ENCODE data around the gene UTRN. TPM values are rescaled to one million over a fixed set of nuclear protein-coding genes. Genes with fewer than 3 reads are reported as not detected.

Gene UTRN
- total and polyA plus RNA-seq, 2 donors = 43.7 to 256 TPM

DNA sequence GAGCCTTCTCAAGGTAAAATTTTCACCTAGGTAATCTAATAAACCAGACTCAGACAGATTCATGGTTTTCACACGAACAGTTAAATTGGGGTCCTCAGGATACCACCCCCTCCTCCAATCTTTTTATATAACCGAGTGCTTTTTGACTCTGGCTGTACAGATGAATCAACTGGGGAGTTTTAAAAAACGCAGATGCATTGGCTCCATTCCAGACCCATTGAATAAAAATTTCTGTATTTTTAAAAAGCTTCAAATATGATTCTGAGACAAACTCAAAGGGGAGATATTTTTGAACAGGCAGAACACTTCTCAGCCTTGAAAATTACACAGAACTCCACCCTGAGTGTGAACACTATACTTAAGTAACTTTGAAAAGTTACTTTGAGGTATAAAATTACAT is 7.2 kb downstream of the UTRN start:
- Histone ChIP-seq H3K4me3 (ENCODE audit: low read depth, low read length) (no peak overlapping the region), H3K36me3 (ENCODE audit: insufficient read depth) (no peaks in the 10 kb centered on the region), H3K27ac (ENCODE audit: low read depth) (no peak overlapping the region), H3K4me1 (ENCODE audit: insufficient read depth) (no peaks in the 10 kb centered on the region)
- 72% methylated on average over 3 of the region's 3 CpGs for WGBS
- no peak for DNase-seq (ENCODE audit: extremely low spot score)

DNA sequence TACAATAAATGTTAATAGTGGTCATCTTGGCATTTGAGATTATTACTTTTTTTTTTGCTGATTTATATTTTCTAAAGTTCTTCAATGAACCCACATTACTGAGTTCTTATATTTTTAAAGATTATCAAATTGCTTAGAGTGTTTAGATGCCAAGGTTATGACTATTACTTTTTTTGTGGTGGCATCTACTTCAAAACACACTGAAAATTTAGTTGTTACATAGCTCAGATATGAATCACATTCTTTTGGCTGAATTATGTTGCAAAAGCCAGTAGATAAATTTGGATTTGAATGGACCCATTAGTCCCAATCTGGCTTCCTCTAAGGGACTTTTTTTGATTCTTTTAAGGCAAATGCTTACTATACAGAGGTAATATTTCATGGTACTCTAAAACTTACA is 8.9 kb downstream of the UTRN start:
- H3K36me3 ChIP-seq (ENCODE audit: insufficient read depth) = no peaks in the 10 kb centered on the region
- DNase-seq (ENCODE audit: extremely low spot score) = no peak
- H3K4me1 ChIP-seq (ENCODE audit: insufficient read depth) = no peaks in the 10 kb centered on the region
- H3K27ac ChIP-seq (ENCODE audit: low read depth) = no peak overlapping the region
- no peak overlapping the region for H3K4me3 ChIP-seq (ENCODE audit: low read depth, low read length)

DNA sequence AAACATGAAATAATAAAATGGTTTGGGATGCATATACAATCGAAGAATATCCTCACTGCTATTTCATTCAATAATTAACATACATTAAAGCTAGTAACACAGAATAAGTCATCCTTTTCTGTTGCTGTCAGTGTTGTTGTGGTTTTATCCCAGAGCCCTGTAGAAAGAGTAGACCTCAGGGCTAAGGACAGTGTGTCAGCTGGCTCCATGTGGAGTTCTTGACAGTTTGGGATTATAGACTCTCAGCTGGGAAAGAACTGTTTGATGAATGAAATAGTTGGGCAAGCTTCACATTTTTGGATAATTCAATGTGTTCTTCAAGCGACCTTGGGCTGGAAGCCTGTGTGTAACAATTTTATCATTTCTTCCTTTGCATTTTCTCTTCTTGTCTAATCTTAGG is 10.1 kb downstream of the UTRN start:
- Histone ChIP-seq H3K4me1 (ENCODE audit: insufficient read depth) (no peaks in the 10 kb centered on the region), H3K36me3 (ENCODE audit: insufficient read depth) (no peaks in the 10 kb centered on the region), H3K27ac (ENCODE audit: low read depth) (no peak overlapping the region), H3K4me3 (ENCODE audit: low read depth, low read length) (no peak overlapping the region)
- DNase-seq (ENCODE audit: extremely low spot score) = no peak
- 97% methylated on average over 2 of the region's 2 CpGs for WGBS

DNA sequence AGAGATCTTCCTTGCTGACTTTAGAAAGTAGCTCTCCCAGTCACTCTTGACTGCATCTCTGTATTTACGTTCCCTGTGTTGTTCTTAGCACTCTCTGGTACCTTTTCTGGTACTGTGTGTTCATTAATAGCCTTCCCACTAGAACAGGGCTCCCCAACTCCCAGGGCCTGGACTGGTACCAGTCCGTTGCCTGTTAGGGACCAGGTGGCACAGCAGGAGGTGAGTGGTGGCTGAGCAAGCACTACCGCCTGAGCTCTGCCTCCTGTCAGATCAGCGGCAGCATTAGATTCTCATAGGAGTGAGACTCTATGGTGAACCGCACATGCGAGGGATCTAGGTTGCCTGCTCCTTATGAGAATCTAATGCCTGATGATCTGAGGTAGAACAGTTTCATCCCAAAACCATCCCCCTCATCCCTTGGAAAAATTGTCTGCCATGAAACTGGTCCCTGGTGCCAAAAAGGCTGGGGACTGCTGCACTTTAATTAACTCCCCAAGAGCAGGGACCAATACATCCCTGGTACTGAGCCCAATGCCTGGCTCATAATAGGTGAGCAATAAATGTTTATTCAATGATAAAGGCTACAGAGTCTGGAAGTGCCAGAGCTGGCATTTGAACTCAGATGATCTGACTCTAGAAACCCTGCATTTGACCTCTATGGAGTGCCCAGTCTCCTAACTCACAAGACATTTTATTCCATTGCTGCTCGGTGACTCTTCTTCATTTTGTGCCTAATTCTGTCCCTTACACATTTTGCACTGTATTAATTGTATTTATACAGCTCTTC is 11.0 kb downstream of the UTRN start:
- Histone ChIP-seq H3K36me3 (ENCODE audit: insufficient read depth) (no peaks in the 10 kb centered on the region), H3K27ac (ENCODE audit: low read depth) (no peak overlapping the region), H3K4me3 (ENCODE audit: low read depth, low read length) (no peak overlapping the region), H3K4me1 (ENCODE audit: insufficient read depth) (no peaks in the 10 kb centered on the region)
- WGBS = 98% methylated on average over 7 of the region's 7 CpGs
- DNase-seq (ENCODE audit: extremely low spot score) = no peak

DNA sequence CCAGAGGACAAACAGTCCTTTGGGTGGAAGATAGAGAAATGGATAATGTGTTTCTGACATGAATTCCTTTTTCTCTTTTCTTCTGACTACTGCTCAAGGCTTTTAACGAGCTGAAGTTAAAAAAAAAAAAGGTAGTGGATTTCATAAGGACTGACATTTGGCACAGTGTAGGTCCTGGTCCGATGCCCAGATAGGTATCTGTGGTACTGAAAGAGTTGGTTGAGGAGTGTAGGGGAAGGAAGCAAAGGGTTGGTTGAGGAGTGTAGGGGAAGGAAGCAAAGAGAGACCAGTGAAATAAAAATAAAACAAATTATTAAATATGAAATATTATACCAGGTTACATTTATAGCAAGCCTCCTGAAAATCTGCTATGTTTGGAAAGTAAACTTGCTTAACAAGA is 11.8 kb downstream of the UTRN start:
- no peak for DNase-seq (ENCODE audit: extremely low spot score)
- 21% methylated on average over 2 of the region's 2 CpGs for WGBS
- no peak overlapping the region for H3K4me3 ChIP-seq (ENCODE audit: low read depth, low read length)
- H3K27ac ChIP-seq (ENCODE audit: low read depth) = peak overlapping the region; percentile 70
- no peaks in the 10 kb centered on the region for H3K4me1 ChIP-seq (ENCODE audit: insufficient read depth)
- H3K36me3 ChIP-seq (ENCODE audit: insufficient read depth) = no peaks in the 10 kb centered on the region

DNA sequence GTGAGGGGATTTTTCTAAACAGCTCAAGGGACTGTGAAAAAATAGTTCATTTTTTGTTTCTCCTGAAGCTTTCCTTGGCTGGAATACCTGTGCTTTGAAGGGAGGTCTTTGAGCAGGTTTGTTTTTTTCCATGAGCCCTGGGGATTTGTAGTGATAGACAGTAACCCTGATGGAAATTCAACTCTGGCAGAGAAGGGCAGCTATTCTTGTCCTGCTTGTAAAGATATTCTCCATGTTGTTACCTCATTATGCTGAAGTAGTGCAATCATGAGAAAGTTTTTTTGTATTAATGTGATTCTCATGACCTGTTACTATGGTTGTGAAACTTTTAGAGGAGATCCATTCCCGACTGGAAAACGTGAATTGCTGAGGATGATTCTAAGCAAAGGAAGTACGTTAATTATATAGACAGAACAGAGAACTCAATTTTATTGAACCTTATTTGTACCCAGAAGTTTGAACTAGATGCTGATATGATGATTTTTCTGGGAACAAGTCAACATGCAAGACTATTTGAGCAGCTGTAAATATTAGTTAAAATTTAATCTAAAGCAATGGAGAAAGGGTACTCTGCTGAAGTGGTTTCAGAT is 12.5 kb downstream of the UTRN start:
- peak overlapping the region; percentile 59 for H3K27ac ChIP-seq (ENCODE audit: low read depth)
- no peak for DNase-seq (ENCODE audit: extremely low spot score)
- no peaks in the 10 kb centered on the region for H3K4me1 ChIP-seq (ENCODE audit: insufficient read depth)
- no peak overlapping the region for H3K4me3 ChIP-seq (ENCODE audit: low read depth, low read length)
- 42% methylated on average over 3 of the region's 3 CpGs for WGBS
- no peaks in the 10 kb centered on the region for H3K36me3 ChIP-seq (ENCODE audit: insufficient read depth)

DNA sequence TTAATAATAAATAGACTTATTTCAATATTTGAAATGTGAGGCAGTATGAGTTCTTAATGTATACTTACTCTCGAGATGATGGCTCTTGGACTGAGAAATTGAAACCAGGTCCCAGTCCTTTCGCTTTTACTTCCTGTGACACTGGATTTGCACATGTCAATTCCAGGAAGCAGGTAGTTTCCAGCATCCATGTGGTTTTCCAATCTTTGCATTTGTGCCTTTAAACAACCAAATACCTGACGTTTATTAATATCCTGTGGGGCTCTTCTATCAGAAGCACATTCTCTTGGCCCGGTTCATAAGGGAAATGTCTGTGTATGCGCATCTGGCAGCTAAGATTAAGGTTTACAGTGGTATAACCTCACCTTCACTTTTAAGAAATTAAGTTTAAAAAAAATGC is 13.1 kb downstream of the UTRN start:
- Histone ChIP-seq H3K4me3 (ENCODE audit: low read depth, low read length) (no peak overlapping the region), H3K36me3 (ENCODE audit: insufficient read depth) (no peaks in the 10 kb centered on the region), H3K4me1 (ENCODE audit: insufficient read depth) (no peaks in the 10 kb centered on the region), H3K27ac (ENCODE audit: low read depth) (peak overlapping the region; percentile 10)
- no peak for DNase-seq (ENCODE audit: extremely low spot score)
- WGBS = 82% methylated on average over 5 of the region's 5 CpGs

DNA sequence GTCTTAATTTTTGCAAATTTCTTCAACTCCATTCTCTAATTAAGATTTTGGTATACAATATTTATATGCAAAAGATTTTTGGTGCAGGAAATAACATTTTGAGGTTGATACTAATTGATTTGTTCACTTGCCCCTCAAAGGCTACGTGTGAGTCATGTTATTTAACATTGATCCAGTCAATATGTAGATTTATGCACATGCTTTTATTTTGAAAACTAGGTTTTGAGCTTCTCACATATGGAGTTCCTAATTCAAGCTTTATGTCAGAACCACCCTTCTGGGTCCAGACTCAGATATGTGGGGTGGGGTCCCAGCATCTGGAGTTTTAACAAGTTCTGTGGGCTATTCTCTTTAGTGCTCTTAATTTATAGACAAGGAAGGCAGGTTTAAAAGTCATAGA is 13.8 kb downstream of the UTRN start:
- DNase-seq (ENCODE audit: extremely low spot score) = no peak
- H3K4me1 ChIP-seq (ENCODE audit: insufficient read depth) = no peaks in the 10 kb centered on the region
- WGBS = 94% methylated on average over 1 of the region's 1 CpG

DNA sequence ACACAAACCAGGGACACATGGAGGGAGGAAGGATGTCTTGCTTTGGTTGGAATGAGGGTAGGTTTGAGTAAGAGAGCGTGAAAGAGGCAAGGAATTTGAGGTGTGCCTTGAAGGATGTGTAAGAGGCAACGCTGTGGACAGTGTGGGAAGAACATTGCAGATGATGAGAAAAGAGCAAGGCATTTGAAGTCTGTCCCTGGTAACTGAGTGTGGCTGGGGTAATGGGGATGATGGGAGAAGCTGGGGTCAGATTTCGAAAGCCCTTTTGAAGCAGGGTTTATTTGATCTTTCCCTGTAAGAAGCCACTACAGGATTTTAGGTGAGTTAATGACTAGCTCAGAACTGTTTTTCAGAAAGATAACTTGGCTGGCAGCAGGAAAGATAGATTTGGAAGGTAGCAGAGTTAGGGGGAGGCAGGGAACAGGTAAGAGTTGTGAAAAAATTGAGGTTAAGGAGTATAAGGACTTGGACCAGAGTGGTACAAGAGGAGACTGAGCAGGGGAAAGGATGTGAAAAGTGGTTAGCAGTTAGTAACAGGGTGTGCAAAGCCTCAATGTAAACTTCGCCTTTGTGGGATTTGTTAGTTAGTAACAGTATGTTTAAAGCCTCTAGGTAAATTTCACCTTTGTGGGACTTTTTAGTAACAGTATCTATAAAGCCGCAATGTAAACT is 17.7 kb downstream of the UTRN start:
- no peak overlapping the region for H3K4me3 ChIP-seq (ENCODE audit: low read depth, low read length)
- H3K27ac ChIP-seq (ENCODE audit: low read depth) = no peak overlapping the region
- H3K4me1 ChIP-seq (ENCODE audit: insufficient read depth) = no peaks in the 10 kb centered on the region
- no peak for DNase-seq (ENCODE audit: extremely low spot score)
- no peaks in the 10 kb centered on the region for H3K36me3 ChIP-seq (ENCODE audit: insufficient read depth)
- WGBS = 95% methylated on average over 5 of the region's 5 CpGs

More for the DNA sequence above, 13.8 kb downstream of the UTRN start:
- H3K4me3 ChIP-seq (ENCODE audit: low read depth, low read length) = no peak overlapping the region
- no peaks in the 10 kb centered on the region for H3K36me3 ChIP-seq (ENCODE audit: insufficient read depth)
- no peak overlapping the region for H3K27ac ChIP-seq (ENCODE audit: low read depth)

DNA sequence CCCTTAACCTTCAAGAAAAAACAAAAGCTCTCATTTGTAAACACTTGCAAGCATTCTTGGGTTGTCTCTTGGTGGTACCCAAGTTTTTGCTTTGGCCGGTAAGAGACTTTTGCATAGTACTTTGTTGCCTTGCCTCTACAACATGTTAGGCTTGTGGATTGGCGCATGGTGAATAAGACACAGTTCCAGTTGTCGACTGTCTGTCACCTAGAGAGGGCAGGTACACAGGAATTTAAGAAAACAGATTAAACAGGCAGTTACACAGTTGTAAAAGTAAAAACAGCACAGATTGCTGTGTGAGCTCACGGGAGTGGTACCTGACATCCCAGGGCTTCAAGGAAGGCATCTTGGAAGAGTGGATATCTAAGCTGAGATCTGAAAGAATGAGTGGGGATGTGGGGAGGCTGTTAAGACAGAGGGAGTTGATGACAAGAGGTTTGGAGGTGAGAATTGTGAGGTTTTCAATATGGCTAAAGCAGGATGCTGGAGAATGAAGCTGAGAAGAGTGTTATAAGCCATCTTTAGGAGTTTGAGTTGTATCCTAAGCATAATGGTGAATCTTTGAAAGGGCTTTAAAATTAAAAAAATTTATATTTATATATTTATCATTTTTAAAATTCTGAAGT is 19.2 kb downstream of the UTRN start:
- H3K27ac ChIP-seq (ENCODE audit: low read depth) = no peak overlapping the region
- DNase-seq (ENCODE audit: extremely low spot score) = no peak
- no peaks in the 10 kb centered on the region for H3K4me1 ChIP-seq (ENCODE audit: insufficient read depth)
- H3K36me3 ChIP-seq (ENCODE audit: insufficient read depth) = no peaks in the 10 kb centered on the region
- whole genome bisulfite sequencing = 83% methylated on average over 4 of the region's 4 CpGs
- H3K4me3 ChIP-seq (ENCODE audit: low read depth, low read length) = no peak overlapping the region

DNA sequence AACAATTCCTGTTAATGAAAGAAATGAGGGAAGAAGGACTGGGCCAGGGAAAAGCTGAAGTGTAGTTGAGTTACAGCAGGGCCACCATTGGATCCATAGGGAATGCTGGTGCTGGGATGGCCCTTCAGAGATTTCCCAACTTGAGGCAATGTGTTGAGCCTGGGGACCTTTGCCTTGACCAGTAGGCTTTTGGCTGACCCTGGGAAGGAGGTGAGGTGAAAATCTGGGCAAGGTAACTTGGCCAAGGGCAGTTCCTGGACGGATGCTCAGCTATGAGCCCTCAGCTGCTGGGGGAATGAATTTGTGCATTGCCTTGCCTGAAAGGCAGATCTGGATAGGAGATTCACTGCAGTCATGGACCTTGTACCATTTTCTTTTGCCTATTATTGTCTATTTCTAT is 20.4 kb downstream of the UTRN start:
- WGBS = 98% methylated on average over 1 of the region's 1 CpG

DNA sequence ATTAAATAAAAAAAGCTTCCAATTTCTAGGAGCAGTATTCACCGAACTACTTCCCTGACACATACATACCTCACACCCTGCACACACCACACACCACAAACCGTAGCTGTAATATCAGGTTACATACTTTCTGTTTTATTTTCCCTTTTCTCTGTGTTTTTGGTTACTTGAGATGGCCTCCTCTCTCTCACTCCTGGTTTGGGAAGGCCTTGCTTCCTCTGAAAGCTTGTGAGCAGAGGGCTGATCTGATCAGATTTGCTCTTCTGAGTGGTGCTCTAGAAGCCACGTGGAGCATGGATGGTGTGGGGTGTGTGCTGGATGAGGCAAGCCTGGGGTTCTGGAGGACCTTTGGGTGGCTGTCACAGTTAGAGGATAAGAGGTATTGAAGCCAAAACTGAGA is 20.9 kb downstream of the UTRN start:
- WGBS = 78% methylated on average over 3 of the region's 3 CpGs
- DNase-seq (ENCODE audit: extremely low spot score) = no peak
- no peaks in the 10 kb centered on the region for H3K4me1 ChIP-seq (ENCODE audit: insufficient read depth)
- H3K4me3 ChIP-seq (ENCODE audit: low read depth, low read length) = no peak overlapping the region
- no peak overlapping the region for H3K27ac ChIP-seq (ENCODE audit: low read depth)
- no peaks in the 10 kb centered on the region for H3K36me3 ChIP-seq (ENCODE audit: insufficient read depth)

More for the DNA sequence above, 20.4 kb downstream of the UTRN start:
- H3K4me1 ChIP-seq (ENCODE audit: insufficient read depth) = no peaks in the 10 kb centered on the region
- H3K36me3 ChIP-seq (ENCODE audit: insufficient read depth) = no peaks in the 10 kb centered on the region
- no peak overlapping the region for H3K27ac ChIP-seq (ENCODE audit: low read depth)
- H3K4me3 ChIP-seq (ENCODE audit: low read depth, low read length) = no peak overlapping the region
- no peak for DNase-seq (ENCODE audit: extremely low spot score)

DNA sequence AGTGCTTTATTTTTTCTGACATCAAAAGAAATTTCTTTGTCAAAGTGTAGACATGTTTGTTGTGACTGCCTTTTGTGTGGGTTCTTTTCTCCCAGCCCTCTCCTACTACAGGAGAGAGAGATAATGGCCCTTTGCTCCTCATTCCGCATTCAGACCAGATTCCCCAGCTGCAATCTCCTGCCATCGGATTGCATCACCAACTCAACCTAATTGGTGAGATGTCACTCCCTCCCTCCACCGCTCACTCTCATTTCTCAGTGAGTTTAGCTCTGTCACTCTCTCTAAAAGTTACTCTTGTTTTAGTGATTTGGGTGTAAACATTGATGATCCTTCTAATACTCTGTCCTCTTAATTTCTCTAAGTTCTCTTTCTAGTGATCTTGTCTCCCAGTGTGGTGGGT is 22.7 kb downstream of the UTRN start:
- H3K4me1 ChIP-seq (ENCODE audit: insufficient read depth) = no peaks in the 10 kb centered on the region
- no peaks in the 10 kb centered on the region for H3K36me3 ChIP-seq (ENCODE audit: insufficient read depth)
- H3K4me3 ChIP-seq (ENCODE audit: low read depth, low read length) = no peak overlapping the region
- 70% methylated on average over 3 of the region's 3 CpGs for WGBS
- H3K27ac ChIP-seq (ENCODE audit: low read depth) = no peak overlapping the region
- no peak for DNase-seq (ENCODE audit: extremely low spot score)

DNA sequence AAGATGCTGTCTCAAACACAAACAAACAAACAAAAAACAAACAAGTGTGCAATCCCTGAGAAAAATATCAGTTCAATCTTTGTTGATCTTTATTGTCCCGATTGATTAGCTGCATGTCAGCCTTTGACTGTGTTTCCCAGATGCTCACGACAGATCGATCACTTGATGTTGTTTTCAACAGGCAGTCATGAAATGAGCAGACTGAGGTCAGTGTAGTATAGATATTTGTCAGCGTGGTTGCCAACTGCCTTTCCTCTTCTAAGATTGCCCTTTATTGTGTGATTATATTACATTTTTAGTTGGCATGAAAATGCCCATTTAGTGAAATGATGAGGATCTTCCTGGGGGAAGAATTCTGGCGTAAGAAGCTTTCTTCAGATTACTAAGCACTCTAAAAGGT is 25.6 kb downstream of the UTRN start:
- no peak for DNase-seq (ENCODE audit: extremely low spot score)
- Histone ChIP-seq H3K27ac (ENCODE audit: low read depth) (no peak overlapping the region), H3K36me3 (ENCODE audit: insufficient read depth) (no peaks in the 10 kb centered on the region), H3K4me1 (ENCODE audit: insufficient read depth) (no peaks in the 10 kb centered on the region), H3K4me3 (ENCODE audit: low read depth, low read length) (no peak overlapping the region)
- WGBS = 90% methylated on average over 5 of the region's 5 CpGs

Data from urinary bladder (tissue), 4 donors.